Ascending aorta (tissue), 2 donors: ENCODE results near the gene ARL3. TPM values are rescaled to one million over a fixed set of nuclear protein-coding genes. Genes with fewer than 3 reads are reported as not detected.
"Not testable (repeated sequence)": the region's sequence is repeated elsewhere in the genome, so short reads cannot be mapped to it uniquely, and the experiment has no call there.

Experiments
- DNase-seq, 2 donors: peaks; one replicate each; pipeline ENCODE4 v3.0.0-alpha.2; 2019; ENCODE audit warnings: low spot score in 2 of 2
- H3K27ac ChIP-seq, 2 donors: fragments of 200-600 bp; sonication (generic); one replicate each; pipeline ENCODE4 v1.5.1; 2016 to 2017; ENCODE audit warnings: mild to moderate bottlenecking in 1 of 2
- H3K27me3 ChIP-seq: fragments of 200-600 bp; sonication (generic); one replicate; pipeline ENCODE4 v1.5.1; 2017
- H3K36me3 ChIP-seq, 2 donors: fragments of 200-600 bp; sonication (generic); one replicate each; pipeline ENCODE4 v1.5.1; 2016
- H3K4me1 ChIP-seq, 2 donors: fragments of 200-600 bp; sonication (generic); one replicate each; pipeline ENCODE4 v1.5.1; 2016 to 2017; ENCODE audit warnings: mild to moderate bottlenecking in 1 of 2
- H3K4me3 ChIP-seq, 2 donors: fragments of 200-600 bp; sonication (generic); one replicate each; pipeline ENCODE4 v1.5.1; 2016 to 2017; ENCODE audit warnings: mild to moderate bottlenecking in 1 of 2
- H3K9me3 ChIP-seq, 2 donors: fragments of 200-600 bp; sonication (generic); one replicate each; pipeline ENCODE4 v1.5.1; 2016
- intact Hi-C: fragments of 100-400 bp; cut with DNase I; formaldehyde crosslinking; loops from one replicate; pipeline ENCODE4 v1.15.1; 2023
- total RNA-seq: library from RNA; depleted of rRNA; stranded (reverse); fragments of >200 nt; gene quantifications from one replicate; pipeline ENCODE4 v1.1.0, GENCODE V29; 2016
- TF ChIP-seq, protein P1 (sequence below), 3 experiments: fragments of 200-600 bp in 2 of 3; fragments of 450-650 bp in 1 of 3; sonication (generic) in 2 of 3; IDR thresholded peaks; one replicate each; pipeline ENCODE4 v1.5.1; 2016 to 2019; ENCODE audit warnings: antibody characterized with exemption in 3 of 3, mild to moderate bottlenecking in 1 of 3, moderate library complexity in 1 of 3

The ARL3 gene
- total RNA-seq, 1 donor from 2014 or later = 2.0 TPM

DNA sequence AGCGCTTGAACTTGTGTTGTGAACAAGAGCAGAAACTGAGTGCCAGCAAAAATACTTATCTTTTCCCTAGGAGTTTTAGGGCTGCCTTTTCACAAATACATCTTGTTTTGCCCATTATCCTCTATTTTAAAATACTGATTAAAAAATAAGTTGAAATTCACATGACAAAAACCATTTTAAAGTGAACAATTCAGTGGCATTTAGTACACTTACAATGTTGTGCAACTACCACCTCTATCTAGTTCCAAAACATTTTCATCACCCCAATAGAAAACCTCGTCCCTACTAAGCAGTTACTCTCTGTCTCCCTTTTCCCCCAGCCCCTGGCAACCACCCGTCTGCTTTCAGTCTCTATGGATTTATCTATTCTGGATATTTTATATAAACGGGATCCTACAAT is 31.0 kb upstream of the ARL3 start:
- H3K27ac ChIP-seq = peak overlapping the region; percentile 97 to 99
- H3K4me3 ChIP-seq = peak overlapping the region; percentile 85 to 98
- intact Hi-C loops = no loop called here
- no peak for DNase-seq
- TF ChIP-seq, protein P1, sequence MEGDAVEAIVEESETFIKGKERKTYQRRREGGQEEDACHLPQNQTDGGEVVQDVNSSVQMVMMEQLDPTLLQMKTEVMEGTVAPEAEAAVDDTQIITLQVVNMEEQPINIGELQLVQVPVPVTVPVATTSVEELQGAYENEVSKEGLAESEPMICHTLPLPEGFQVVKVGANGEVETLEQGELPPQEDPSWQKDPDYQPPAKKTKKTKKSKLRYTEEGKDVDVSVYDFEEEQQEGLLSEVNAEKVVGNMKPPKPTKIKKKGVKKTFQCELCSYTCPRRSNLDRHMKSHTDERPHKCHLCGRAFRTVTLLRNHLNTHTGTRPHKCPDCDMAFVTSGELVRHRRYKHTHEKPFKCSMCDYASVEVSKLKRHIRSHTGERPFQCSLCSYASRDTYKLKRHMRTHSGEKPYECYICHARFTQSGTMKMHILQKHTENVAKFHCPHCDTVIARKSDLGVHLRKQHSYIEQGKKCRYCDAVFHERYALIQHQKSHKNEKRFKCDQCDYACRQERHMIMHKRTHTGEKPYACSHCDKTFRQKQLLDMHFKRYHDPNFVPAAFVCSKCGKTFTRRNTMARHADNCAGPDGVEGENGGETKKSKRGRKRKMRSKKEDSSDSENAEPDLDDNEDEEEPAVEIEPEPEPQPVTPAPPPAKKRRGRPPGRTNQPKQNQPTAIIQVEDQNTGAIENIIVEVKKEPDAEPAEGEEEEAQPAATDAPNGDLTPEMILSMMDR (IDR thresholded peaks at IDR 0.05) = no peak
- H3K27me3 ChIP-seq = no peaks in the 10 kb centered on the region
- H3K4me1 ChIP-seq = peaks cover 7 to 18% of the 10 kb centered on the region in 2 donors
- H3K36me3 ChIP-seq = no peaks in the 10 kb centered on the region
- H3K9me3 ChIP-seq = no peaks in the 10 kb centered on the region

DNA sequence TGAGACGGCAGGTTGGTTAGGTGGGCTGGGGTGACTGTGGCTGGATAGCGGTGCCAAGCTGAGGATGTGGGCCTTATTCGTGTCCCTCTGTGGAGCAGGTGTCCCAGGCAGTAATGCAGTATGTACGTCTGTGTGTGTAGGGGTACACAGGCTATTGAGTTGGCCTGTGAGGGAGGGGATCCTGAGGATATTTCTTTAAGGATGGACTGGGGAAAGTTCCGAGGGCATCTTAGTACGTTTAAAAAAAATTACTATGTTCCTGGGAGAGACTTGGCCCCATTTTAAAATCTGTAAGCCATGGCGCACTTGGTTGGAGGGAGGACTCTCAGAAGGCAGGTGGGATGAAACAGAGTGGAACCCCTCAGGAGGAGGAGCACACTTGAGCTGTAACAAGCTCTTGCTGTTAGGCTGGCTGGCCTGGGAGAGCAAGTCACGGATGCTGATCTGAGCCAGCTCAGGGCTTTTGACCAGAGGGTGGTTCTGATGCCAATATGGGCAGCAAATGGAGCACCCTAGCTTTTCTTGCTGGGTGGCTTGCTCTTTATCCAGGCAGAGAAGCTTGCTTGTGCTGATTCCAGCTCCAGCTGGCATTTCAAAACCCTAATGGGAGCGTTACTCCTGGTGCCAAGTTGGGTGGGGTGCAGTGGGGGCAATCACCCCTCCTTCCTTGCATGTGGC is 30.3 kb upstream of the ARL3 start:
- H3K27me3 ChIP-seq = no peaks in the 10 kb centered on the region
- DNase-seq = peak in 1 of 2 donors; percentile 76
- no peaks in the 10 kb centered on the region for H3K36me3 ChIP-seq
- intact Hi-C loops = no loop called here
- TF ChIP-seq, protein P1 (IDR thresholded peaks at IDR 0.05) = no peak
- H3K27ac ChIP-seq = peak overlapping the region; percentile 97 to 99
- peak overlapping the region; percentile 85 to 98 for H3K4me3 ChIP-seq
- H3K9me3 ChIP-seq = no peaks in the 10 kb centered on the region
- peaks cover 8 to 24% of the 10 kb centered on the region in 2 donors for H3K4me1 ChIP-seq

DNA sequence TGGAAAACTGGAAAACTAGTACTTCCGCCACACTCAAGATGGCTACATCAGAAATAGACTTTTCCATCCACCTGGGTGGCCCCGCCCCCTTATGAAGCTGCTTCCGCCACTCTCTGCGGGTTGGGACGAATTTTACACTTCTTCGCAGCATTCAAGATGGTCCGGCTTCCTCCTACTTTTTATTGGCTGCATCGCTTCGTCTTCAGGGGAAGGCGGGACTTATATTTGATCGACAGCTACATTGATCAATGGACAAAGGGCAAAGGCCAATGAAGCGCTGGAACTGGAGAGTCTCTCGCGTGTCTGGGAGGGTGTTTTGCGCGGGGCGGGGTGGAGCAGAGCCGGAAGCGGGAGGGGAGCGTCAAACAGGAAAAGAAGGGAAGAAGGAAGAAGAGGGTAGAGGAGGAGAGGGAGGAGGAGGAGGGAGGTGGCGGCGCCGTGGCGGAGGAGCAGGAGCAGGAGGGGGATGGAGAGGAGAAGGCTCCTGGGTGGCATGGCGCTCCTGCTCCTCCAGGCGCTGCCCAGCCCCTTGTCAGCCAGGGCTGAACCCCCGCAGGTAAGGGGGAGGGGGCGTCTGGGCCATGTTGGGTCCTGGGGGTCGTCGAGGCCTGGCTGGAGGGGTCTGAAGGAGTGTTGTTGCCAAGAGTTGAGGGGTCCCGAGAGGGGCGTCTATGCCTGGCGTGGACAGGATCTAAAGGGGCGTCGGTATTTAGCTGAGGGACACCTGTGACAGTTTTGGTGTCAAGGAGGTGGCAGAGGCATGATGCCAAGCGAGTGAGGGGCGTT is 29.6 kb upstream of the ARL3 start, which contains the start of gene WBP1L:
Gene WBP1L (plus strand): TSS at position 361 of the 786 bp plus-strand sequence. CDS start 106 bp downstream, at position 467.
- Histone ChIP-seq H3K27ac (peak within 1 kb of the TSS; percentile 97 to 99), H3K9me3 (no peaks in the 10 kb centered on the region), H3K4me1 (peaks cover 8 to 25% of the 10 kb centered on the region in 2 donors), H3K36me3 (no peaks in the 10 kb centered on the region), H3K4me3 (peak within 1 kb of the TSS; percentile 85 to 98), H3K27me3 (no peaks in the 10 kb centered on the region)
- TF ChIP-seq, protein P1 (IDR thresholded peaks at IDR 0.05) = no peak
- peak; percentile 95 to 99 for DNase-seq
- intact Hi-C loops = loop anchor here (2.0 kb wide), 2 partner anchors 33 to 73 kb away; no protein-coding TSS in a partner anchor

DNA sequence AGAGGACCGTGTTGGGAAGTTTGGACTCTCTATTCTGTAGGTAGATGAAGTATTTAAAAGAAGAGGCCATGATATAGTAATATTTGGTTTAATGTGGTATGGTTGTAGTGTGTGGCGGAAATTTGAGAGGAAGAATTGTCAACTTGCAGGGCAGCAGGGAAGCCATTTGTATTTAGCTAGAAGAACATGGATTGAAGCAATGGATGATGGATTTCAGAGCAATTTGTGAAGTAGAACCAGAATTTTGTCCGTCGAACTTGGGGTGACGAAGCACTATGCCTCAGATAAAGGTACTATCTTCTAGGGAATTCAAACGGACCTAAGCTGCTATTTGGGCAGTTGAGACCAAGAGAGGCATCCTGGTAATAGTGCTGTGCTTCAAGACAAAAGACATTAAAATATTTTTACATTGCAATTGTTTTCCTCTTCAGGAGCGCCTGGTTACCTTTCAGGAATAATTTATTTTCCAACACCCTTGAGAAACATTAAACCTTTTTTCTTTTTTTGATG is 28.9 kb upstream of the ARL3 start:
- H3K9me3 ChIP-seq = no peaks in the 10 kb centered on the region
- peak overlapping the region; percentile 26 to 76 for H3K27ac ChIP-seq
- H3K4me3 ChIP-seq = peak overlapping the region; percentile 24 to 39
- no peaks in the 10 kb centered on the region for H3K36me3 ChIP-seq
- DNase-seq = no peak
- no peaks in the 10 kb centered on the region for H3K27me3 ChIP-seq
- intact Hi-C loops = loop anchor here (2.0 kb wide), 2 partner anchors 34 to 74 kb away; no protein-coding TSS in a partner anchor
- H3K4me1 ChIP-seq = peaks cover 8 to 21% of the 10 kb centered on the region in 2 donors
- TF ChIP-seq, protein P1 (IDR thresholded peaks at IDR 0.05) = no peak

DNA sequence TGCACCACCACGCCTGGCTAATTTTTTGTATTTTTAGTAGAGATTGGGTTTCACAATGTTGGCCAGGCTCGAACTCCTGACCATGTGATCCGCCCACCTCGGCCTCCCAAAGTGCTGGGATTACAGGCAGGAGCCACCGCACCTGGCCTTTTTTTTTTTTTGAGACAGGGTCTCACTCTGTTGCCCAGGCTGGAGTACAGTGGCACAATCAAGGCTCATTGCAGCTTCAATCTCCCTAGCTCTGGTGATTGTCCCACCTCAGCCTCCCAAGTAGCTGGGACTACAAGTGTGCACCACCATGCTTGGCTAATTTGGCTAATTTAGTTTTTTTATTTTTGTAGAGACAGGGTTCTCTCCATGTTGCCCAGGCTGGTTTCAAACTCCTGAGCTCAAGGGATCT is 28.1 kb upstream of the ARL3 start:
- intact Hi-C loops = loop anchor here (2.0 kb wide), 2 partner anchors 34 to 74 kb away; no protein-coding TSS in a partner anchor
- peaks cover 8 to 21% of the 10 kb centered on the region in 2 donors for H3K4me1 ChIP-seq
- peak overlapping the region; percentile 76 for H3K27ac ChIP-seq
- not testable (repeated sequence) for H3K27me3 ChIP-seq, H3K36me3 ChIP-seq, H3K4me3 ChIP-seq, H3K9me3 ChIP-seq, DNase-seq
